Panc1 (cell line): ENCODE measurements around the gene DBR1. TPM values are rescaled to one million over a fixed set of nuclear protein-coding genes. Genes with fewer than 3 reads are reported as not detected.

Experiments
- ATAC-seq: fragments of 200-7000 bp; cut with Tn5 transposase; 2 replicates; pipeline ENCODE4 v1.9.1; 2020; ENCODE audit warnings: mild to moderate bottlenecking, moderate library complexity
- BruUV-seq: library from RNA; stranded (reverse); fragments of 400-500 nt; replicated peaks from 2 replicates; lab custom pipeline; 2021; lab: Mats Ljungman, UMichigan
- CTCF ChIA-PET: fragments of 300-600 bp; sonication (Branson Sonifier 250); formaldehyde crosslinking; loops from one replicate; lab custom pipeline; 2022; ENCODE audit warnings: antibody characterized with exemption; lab: Charles Lee
- POLR2A ChIA-PET: fragments of 300-600 bp; sonication (Branson Sonifier 250); formaldehyde crosslinking; loops from one replicate; lab custom pipeline; 2022; ENCODE audit warnings: antibody characterized with exemption; lab: Charles Lee
- DNase-seq: peaks from one replicate; pipeline ENCODE4 v3.0.0-alpha.2; 2010; ENCODE audit warnings: low read depth, low spot score
- H3K27ac ChIP-seq: 2 replicates; pipeline ENCODE4 v1.5.1; 2011; ENCODE audit warnings: mild to moderate bottlenecking, low read length, inconsistent platforms
- H3K27me3 ChIP-seq: fragments of 200-500 bp; sonication (Bioruptor generic); 2 replicates; pipeline ENCODE4 v1.6.0; 2014; ENCODE audit warnings: low read length, inconsistent platforms; ENCODE audit not compliant: control insufficient read depth, insufficient read depth
- H3K36me3 ChIP-seq: fragments of 200-500 bp; sonication (Bioruptor generic); 2 replicates; pipeline ENCODE4 v1.5.1; 2014; ENCODE audit warnings: inconsistent platforms, mild to moderate bottlenecking, low read length, moderate library complexity; ENCODE audit not compliant: control insufficient read depth, insufficient read depth
- H3K4me1 ChIP-seq: 2 replicates; pipeline ENCODE4 v1.5.1; 2011; ENCODE audit warnings: inconsistent platforms, mild to moderate bottlenecking, low read length, moderate library complexity; ENCODE audit not compliant: control insufficient read depth, insufficient read depth
- H3K4me3 ChIP-seq, 2 experiments: 2 replicates each; pipeline ENCODE4 v1.5.1; 2011 to 2012; ENCODE audit warnings: low read depth in 2 of 2, low read length in 2 of 2, mild to moderate bottlenecking in 2 of 2, inconsistent platforms in 1 of 2, moderate library complexity in 1 of 2
- H3K9me3 ChIP-seq: fragments of 200-500 bp; sonication (Bioruptor generic); 2 replicates; pipeline ENCODE4 v1.5.1; 2014; ENCODE audit warnings: low read depth, mild to moderate bottlenecking, inconsistent platforms, low read length, moderate library complexity; ENCODE audit not compliant: control insufficient read depth, insufficient read depth
- POLR2AphosphoS5 ChIP-seq: IDR thresholded peaks from 2 replicates; pipeline ENCODE4 v1.6.1; 2012; ENCODE audit warnings: mild to moderate bottlenecking, low read depth, low read length, moderate library complexity
- SIN3A ChIP-seq: IDR thresholded peaks from 2 replicates; pipeline ENCODE4 v1.6.1; 2012; ENCODE audit warnings: low read depth, mild to moderate bottlenecking, low read length, moderate library complexity, borderline replicate concordance; ENCODE audit not compliant: insufficient read depth
- TCF7L2 ChIP-seq: IDR thresholded peaks from 2 replicates; pipeline ENCODE4 v1.6.1; 2011; ENCODE audit warnings: mild to moderate bottlenecking, low read depth, low read length, inconsistent platforms
- in situ Hi-C: cut with HindIII; loops from 2 replicates; pipeline ENCODE4 v1.10.0; 2016; ENCODE audit warnings: low sequenced_read_pairs, low pct_unique_long_range_greater_than_20kb
- intact Hi-C: fragments of 100-400 bp; cut with micrococcal nuclease; formaldehyde crosslinking; loops from one replicate; pipeline ENCODE4 v1.10.0; 2022; ENCODE audit not compliant: unreplicated experiment
- total RNA-seq: library from RNA; stranded (reverse); gene quantifications from one replicate; pipeline ENCODE4 v1.2.1, GENCODE V29; 2021; ENCODE audit not compliant: unreplicated experiment
- TF ChIP-seq, protein P1 (sequence below): fragments of 450-650 bp; IDR thresholded peaks from 2 replicates; pipeline ENCODE4 v1.5.1; 2017; ENCODE audit warnings: mild to moderate bottlenecking
- TF ChIP-seq, protein P2 (sequence below), 2 experiments: IDR thresholded peaks; 2 replicates each; pipeline ENCODE4 v1.6.1; 2011 to 2012; ENCODE audit warnings: low read depth in 2 of 2, control low read depth in 1 of 2, low read length in 1 of 2, mild to moderate bottlenecking in 1 of 2, moderate library complexity in 1 of 2; ENCODE audit not compliant: insufficient read depth in 1 of 2

DBR1 gene
- total RNA-seq, 1 experiment from 2014 or later: 21.8 TPM

DNA sequence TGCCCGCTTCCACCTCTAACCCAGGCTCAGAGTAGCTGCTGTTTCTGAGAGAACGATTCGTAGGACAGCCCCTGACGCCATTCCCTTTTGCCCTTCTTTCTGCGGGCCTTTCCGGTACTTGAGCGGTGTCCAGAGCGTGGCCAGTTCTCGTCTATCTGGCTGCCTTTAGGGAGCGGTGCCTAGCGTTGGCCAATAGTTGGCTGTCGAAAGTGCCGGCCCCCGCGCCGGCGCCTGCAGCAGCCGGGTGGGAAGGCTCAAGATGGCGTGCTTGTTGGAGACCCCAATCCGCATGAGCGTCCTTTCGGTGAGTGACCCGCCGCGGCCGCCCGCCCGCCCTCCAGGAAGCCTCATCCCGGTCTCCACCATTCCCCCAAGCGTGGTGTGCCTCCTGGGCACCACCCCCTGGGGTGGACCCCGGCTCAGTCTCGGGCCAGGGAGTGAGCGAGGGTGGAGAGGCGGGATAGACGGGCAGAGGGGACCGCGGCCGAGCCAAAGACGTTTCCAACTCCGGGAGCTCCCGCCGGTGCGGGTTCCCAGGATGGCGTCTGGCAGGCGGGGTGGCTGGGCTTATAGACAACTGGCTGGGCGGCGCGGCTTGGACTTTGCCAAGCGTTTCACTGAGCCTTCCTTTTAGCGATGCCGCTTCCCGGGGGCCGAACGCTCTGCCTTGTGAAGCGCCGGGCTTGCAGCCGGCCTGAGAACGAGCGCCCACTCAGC is 12.7 kb upstream of the DBR1 start, which contains the start of gene ARMC8:
Gene ARMC8 (plus strand): TSS at position 6 of the 717 bp plus-strand sequence. CDS start 254 bp downstream, at position 260.
- Histone ChIP-seq H3K4me3 (peak within 1 kb of the TSS; percentile 75 to 92), H3K27me3 (no peaks in the 10 kb centered on the region), H3K9me3 (no peaks in the 10 kb centered on the region), H3K27ac (peak within 1 kb of the TSS; percentile 91), H3K36me3 (no peaks in the 10 kb centered on the region; the same call in 1 of the 2 replicates), H3K4me1 (peaks cover 21% of the 10 kb centered on the region)
- intact Hi-C loops: no loop called here
- in situ Hi-C loops: no loop called here
- no peak for DNase-seq
- ChIA-PET CTCF (no interaction called here), POLR2A (no interaction called here)
- BruUV-seq: no TSS peak
- TF ChIP-seq SIN3A (peak; percentile 66; the same call in 1 of the 2 replicates), POLR2AphosphoS5 (peak; percentile 85)
- TF ChIP-seq, protein P1, sequence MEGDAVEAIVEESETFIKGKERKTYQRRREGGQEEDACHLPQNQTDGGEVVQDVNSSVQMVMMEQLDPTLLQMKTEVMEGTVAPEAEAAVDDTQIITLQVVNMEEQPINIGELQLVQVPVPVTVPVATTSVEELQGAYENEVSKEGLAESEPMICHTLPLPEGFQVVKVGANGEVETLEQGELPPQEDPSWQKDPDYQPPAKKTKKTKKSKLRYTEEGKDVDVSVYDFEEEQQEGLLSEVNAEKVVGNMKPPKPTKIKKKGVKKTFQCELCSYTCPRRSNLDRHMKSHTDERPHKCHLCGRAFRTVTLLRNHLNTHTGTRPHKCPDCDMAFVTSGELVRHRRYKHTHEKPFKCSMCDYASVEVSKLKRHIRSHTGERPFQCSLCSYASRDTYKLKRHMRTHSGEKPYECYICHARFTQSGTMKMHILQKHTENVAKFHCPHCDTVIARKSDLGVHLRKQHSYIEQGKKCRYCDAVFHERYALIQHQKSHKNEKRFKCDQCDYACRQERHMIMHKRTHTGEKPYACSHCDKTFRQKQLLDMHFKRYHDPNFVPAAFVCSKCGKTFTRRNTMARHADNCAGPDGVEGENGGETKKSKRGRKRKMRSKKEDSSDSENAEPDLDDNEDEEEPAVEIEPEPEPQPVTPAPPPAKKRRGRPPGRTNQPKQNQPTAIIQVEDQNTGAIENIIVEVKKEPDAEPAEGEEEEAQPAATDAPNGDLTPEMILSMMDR: no peak
- TF ChIP-seq, protein P2, sequence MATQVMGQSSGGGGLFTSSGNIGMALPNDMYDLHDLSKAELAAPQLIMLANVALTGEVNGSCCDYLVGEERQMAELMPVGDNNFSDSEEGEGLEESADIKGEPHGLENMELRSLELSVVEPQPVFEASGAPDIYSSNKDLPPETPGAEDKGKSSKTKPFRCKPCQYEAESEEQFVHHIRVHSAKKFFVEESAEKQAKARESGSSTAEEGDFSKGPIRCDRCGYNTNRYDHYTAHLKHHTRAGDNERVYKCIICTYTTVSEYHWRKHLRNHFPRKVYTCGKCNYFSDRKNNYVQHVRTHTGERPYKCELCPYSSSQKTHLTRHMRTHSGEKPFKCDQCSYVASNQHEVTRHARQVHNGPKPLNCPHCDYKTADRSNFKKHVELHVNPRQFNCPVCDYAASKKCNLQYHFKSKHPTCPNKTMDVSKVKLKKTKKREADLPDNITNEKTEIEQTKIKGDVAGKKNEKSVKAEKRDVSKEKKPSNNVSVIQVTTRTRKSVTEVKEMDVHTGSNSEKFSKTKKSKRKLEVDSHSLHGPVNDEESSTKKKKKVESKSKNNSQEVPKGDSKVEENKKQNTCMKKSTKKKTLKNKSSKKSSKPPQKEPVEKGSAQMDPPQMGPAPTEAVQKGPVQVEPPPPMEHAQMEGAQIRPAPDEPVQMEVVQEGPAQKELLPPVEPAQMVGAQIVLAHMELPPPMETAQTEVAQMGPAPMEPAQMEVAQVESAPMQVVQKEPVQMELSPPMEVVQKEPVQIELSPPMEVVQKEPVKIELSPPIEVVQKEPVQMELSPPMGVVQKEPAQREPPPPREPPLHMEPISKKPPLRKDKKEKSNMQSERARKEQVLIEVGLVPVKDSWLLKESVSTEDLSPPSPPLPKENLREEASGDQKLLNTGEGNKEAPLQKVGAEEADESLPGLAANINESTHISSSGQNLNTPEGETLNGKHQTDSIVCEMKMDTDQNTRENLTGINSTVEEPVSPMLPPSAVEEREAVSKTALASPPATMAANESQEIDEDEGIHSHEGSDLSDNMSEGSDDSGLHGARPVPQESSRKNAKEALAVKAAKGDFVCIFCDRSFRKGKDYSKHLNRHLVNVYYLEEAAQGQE (IDR thresholded peaks at IDR 0.05; ENCODE audit: insufficient read depth in 1 of 2, low read depth in 2 of 2, low read length in 1 of 2): peak in 1 of 2 experiments; percentile 62; a peak in 1 of 4 replicates
- ATAC-seq: peak; percentile 95

DNA sequence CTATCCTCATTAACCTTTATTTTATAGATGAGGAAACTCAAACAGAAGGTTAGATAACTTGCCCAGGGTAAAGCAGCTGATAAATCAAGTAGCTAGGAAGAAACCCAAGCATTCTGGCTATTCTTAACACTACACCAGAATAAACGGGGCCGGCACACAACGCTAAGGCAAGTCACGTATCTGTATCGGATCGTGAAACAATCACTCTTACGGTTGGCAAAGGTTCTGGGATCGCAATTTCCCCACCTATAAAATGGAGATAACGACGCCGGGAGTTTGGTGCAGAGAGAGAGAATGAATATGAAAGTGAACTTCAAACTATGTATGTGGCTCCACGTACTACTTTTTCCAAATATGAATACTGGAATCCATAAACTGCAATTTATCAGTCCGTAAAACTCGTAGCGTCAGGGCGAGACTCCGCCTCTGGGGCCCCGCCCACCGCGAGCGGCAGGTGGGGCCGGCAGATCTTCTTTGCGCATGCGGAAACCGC is 12.1 kb upstream of the DBR1 start:
- H3K4me1 ChIP-seq: peaks cover 21% of the 10 kb centered on the region
- H3K36me3 ChIP-seq: no peaks in the 10 kb centered on the region; the same call in 1 of the 2 replicates
- H3K27me3 ChIP-seq: no peaks in the 10 kb centered on the region; the same call in 1 of the 2 replicates
- ATAC-seq: peak; percentile 73
- ChIA-PET POLR2A (no interaction called here), CTCF (no interaction called here)
- in situ Hi-C loops (no loop called here), intact Hi-C loops (no loop called here)
- peak overlapping the region; percentile 91 for H3K27ac ChIP-seq
- no peaks in the 10 kb centered on the region for H3K9me3 ChIP-seq
- no TSS peak for BruUV-seq
- DNase-seq: no peak
- TF ChIP-seq SIN3A: no peak
- TF ChIP-seq POLR2AphosphoS5: no peak
- 0 out of 2 replicates have a peak, but pooled peaks have one; percentile 11 for TF ChIP-seq TCF7L2
- H3K4me3 ChIP-seq: peak overlapping the region; percentile 75 to 92
